ENCODE measurements around the gene TTC13. TPM values are rescaled to one million over a fixed set of nuclear protein-coding genes. Genes with fewer than 3 reads are reported as not detected.

Gene TTC13
- total and polyA plus RNA-seq, 10 of the 15 experiments (the other 5 are each of a cell fraction or from before 2014, with no cell fraction given): 5.8 to 30.8 (median 18.5) TPM

- TF ChIP-seq ZBTB4 (CRISPR knock-in tag; IDR thresholded peaks at IDR 0.05) (no peak), SMARCA5 (IDR thresholded peaks at IDR 0.05) (no peak), EED (IDR thresholded peaks at IDR 0.05; ENCODE audit: low read depth) (no peak), E2F8 (IDR thresholded peaks at IDR 0.05; ENCODE audit: low read depth, partially characterized antibody) (no peak), CREB1 (IDR thresholded peaks at IDR 0.05; ENCODE audit: low read depth) (no peak), CEBPB (IDR thresholded peaks at IDR 0.05; ENCODE audit: borderline replicate concordance in 1 of 2, low read depth in 2 of 2, low read length in 2 of 2) (no peak)
Observed at GRCh38 chr1:230884646-230885045, 94.0 kb downstream of the TTC13 start (continued).

GRCh38 chr1:230883967-230884366 is 94.7 kb downstream of the TTC13 start:
- ChIA-PET SMC1A (ENCODE audit: uncharacterized antibody, unreplicated experiment) (no interaction called here), CTCF (no interaction called here), POLR2A (no interaction called here), RAD21 (ENCODE audit: unreplicated experiment) (no interaction called here)
- peaks cover 0 to 3% of the 10 kb centered on the region in 2 experiments; a peak in 2 of 4 replicates for H3K27me3 ChIP-seq (replicated peaks in 1 of 2; ENCODE audit: control insufficient read depth in 2 of 2, insufficient read depth in 2 of 2, low read length in 1 of 2)
- DNase-seq (ENCODE audit: low read depth, low spot score) (no peak), FAIRE-seq (no peak), ATAC-seq (no peak)
- H4K20me1 ChIP-seq (ENCODE audit: control insufficient read depth, insufficient read depth): no peaks in the 10 kb centered on the region
- no peaks in the 10 kb centered on the region for H3K4me1 ChIP-seq (ENCODE audit: control insufficient read depth, insufficient read depth, low read length)
- H3K79me2 ChIP-seq (ENCODE audit: control insufficient read depth, insufficient read depth, low read length): no peaks in the 10 kb centered on the region
- no peak overlapping the region for H3K9ac ChIP-seq (ENCODE audit: control insufficient read depth, insufficient read depth, low read length)
- no peak overlapping the region for H3K4me3 ChIP-seq
- no TSS peak for BruUV-seq (replicated peaks)
- in situ Hi-C loops (cut with MboI) (no loop called here), intact Hi-C loops (cut with micrococcal nuclease; ENCODE audit: unreplicated experiment) (no loop called here)
- H2AFZ ChIP-seq (ENCODE audit: control insufficient read depth, low read depth, low read length): no peak overlapping the region
- no peak overlapping the region for H3K4me2 ChIP-seq (ENCODE audit: control insufficient read depth, insufficient read depth)
- no peaks in the 10 kb centered on the region for H3K36me3 ChIP-seq (ENCODE audit: control insufficient read depth in 2 of 2, insufficient read depth in 2 of 2, low read length in 1 of 2)
- no peaks in the 10 kb centered on the region; the same call in 2 of the 3 replicates for H3K9me3 ChIP-seq (replicated peaks; ENCODE audit: control insufficient read depth, insufficient read depth, low read length)
- WGBS (ENCODE audit: insufficient coverage, insufficient replicate concordance, low lambda C conversion rate, missing lambda C conversion rate): 23% methylated on average over 4 of the region's 4 CpGs
- H3K27ac ChIP-seq (ENCODE audit: control insufficient read depth, insufficient read depth): no peak overlapping the region
- TF ChIP-seq E2F4 (IDR thresholded peaks at IDR 0.05; ENCODE audit: low read depth, low read length) (no peak), CUX1 (IDR thresholded peaks at IDR 0.05; ENCODE audit: insufficient replicate concordance, low read depth, low read length) (no peak), GATAD2B (conservative IDR thresholded peaks at IDR 0.05; ENCODE audit: low read depth) (no peak), ESRRA (IDR thresholded peaks at IDR 0.05; ENCODE audit: low read length) (no peak)

All from GM12878 (cell line).